Naive thymus-derived CD4-positive, alpha-beta T cell (primary cell): ENCODE data around the gene GPR83. TPM values are rescaled to one million over a fixed set of nuclear protein-coding genes. Genes with fewer than 3 reads are reported as not detected.

Source experiments
- ATAC-seq: fragments of 150-1000 bp; cut with Tn5 transposase; 2 replicates; pipeline ENCODE4 v1.10.0; 2021; ENCODE audit warnings: mild to moderate bottlenecking, moderate library complexity
- CTCF ChIA-PET: fragments of 350-600 bp; sonication (Branson Sonifier 250); formaldehyde crosslinking; loops from one replicate; lab custom pipeline; 2021; ENCODE audit warnings: antibody characterized with exemption; lab: Charles Lee
- POLR2A ChIA-PET: fragments of 350-600 bp; sonication (Branson Sonifier 250); formaldehyde crosslinking; loops from one replicate; lab custom pipeline; 2021; ENCODE audit warnings: antibody characterized with exemption, inconsistent platforms; lab: Charles Lee
- DNase-seq, 9 donors: peaks; one replicate each; pipeline versions ENCODE4 v3.0.0 to v3.0.0-alpha.2; 2020 to 2022; ENCODE audit warnings: mixed read lengths in 1 of 9
- H3K27ac ChIP-seq: one replicate; pipeline ENCODE4 v1.7.0; 2013; ENCODE audit warnings: mild to moderate bottlenecking, low read depth, low read length, moderate library complexity
- H3K27me3 ChIP-seq, 2 donors: one replicate each; pipeline ENCODE4 v1.7.0; 2013; ENCODE audit warnings: low read length in 2 of 2, mild to moderate bottlenecking in 2 of 2, moderate library complexity in 2 of 2; ENCODE audit not compliant: control insufficient read depth in 2 of 2, insufficient read depth in 2 of 2
- H3K36me3 ChIP-seq, 3 experiments: 1 replicate in 2 of 3; 2 replicates in 1 of 3; pipeline ENCODE4 v1.7.0; 2013; ENCODE audit warnings: low read length in 3 of 3, mild to moderate bottlenecking in 3 of 3, moderate library complexity in 1 of 3; ENCODE audit not compliant: insufficient read depth in 3 of 3, control insufficient read depth in 2 of 3
- H3K4me1 ChIP-seq, 2 donors: one replicate each; pipeline ENCODE4 v1.7.0; 2013; ENCODE audit warnings: low read length in 2 of 2, mild to moderate bottlenecking in 2 of 2, moderate library complexity in 1 of 2; ENCODE audit not compliant: control insufficient read depth in 2 of 2, insufficient read depth in 2 of 2
- H3K4me3 ChIP-seq: 2 replicates; pipeline ENCODE4 v1.7.0; 2013; ENCODE audit warnings: mild to moderate bottlenecking, low read length
- H3K9me3 ChIP-seq, 3 experiments: 1 replicate in 2 of 3; 2 replicates in 1 of 3; pipeline ENCODE4 v1.7.0; 2013; ENCODE audit warnings: low read length in 3 of 3; ENCODE audit not compliant: control insufficient read depth in 2 of 3
- H3K27ac Mint-ChIP-seq, 9 donors: one replicate each; pipeline ENCODE4 v1.8.0; 2020 to 2022; ENCODE audit warnings: mixed read lengths in 9 of 9, mild to moderate bottlenecking in 8 of 9, moderate library complexity in 5 of 9, inconsistent platforms in 2 of 9
- H3K27me3 Mint-ChIP-seq, 5 donors: one replicate each; pipeline ENCODE4 v1.8.0; 2021 to 2022; ENCODE audit warnings: mixed read lengths in 5 of 5, mild to moderate bottlenecking in 1 of 5
- H3K36me3 Mint-ChIP-seq, 5 donors: one replicate each; pipeline ENCODE4 v1.8.0; 2020 to 2022; ENCODE audit warnings: mixed read lengths in 5 of 5, mild to moderate bottlenecking in 3 of 5, inconsistent platforms in 1 of 5
- H3K4me1 Mint-ChIP-seq, 7 donors: one replicate each; pipeline ENCODE4 v1.8.0; 2020 to 2022; ENCODE audit warnings: mixed read lengths in 7 of 7, mild to moderate bottlenecking in 3 of 7, inconsistent platforms in 1 of 7
- H3K4me3 Mint-ChIP-seq, 10 donors: one replicate each; pipeline ENCODE4 v1.8.0; 2020 to 2022; ENCODE audit warnings: mild to moderate bottlenecking in 10 of 10, mixed read lengths in 10 of 10, moderate library complexity in 6 of 10, inconsistent platforms in 2 of 10
- H3K9me3 Mint-ChIP-seq, 11 donors: one replicate each; pipeline ENCODE4 v1.8.0; 2020 to 2022; ENCODE audit warnings: mixed read lengths in 11 of 11, mild to moderate bottlenecking in 4 of 11, inconsistent platforms in 1 of 11, moderate library complexity in 1 of 11
- intact Hi-C, 2 donors: fragments of 100-400 bp; cut with micrococcal nuclease; formaldehyde crosslinking; loops; one replicate each; pipeline ENCODE4 v1.15.1; 2023
- polyA plus RNA-seq, 2 donors: library from polyadenylated mRNA; unstranded; fragments of 300-500 nt; fragmentation: Illumina TruSeq; gene quantifications; one replicate each; pipeline ENCODE4 v1.2.3, GENCODE V29; 2021
- total RNA-seq, 6 experiments: library from RNA in 5 of 6; stranded (reverse) in 5 of 6; gene quantifications; 1 replicate in 5 of 6; 2 replicates in 1 of 6; pipeline ENCODE4 v1.2.3 and lab custom pipeline; 2021 to 2026

GPR83 gene
- total and polyA plus RNA-seq, 7 experiments from 2014 or later: 0.05 to 0.27 (median 0.10) TPM; not detected in 3

- intact Hi-C loops: no loop called here
- Mint-ChIP-seq H3K4me3 (no peak overlapping the region), H3K36me3 (peaks cover 12 to 40% (median 23%) of the 10 kb centered on the region in 5 donors), H3K27me3 (peaks cover 17 to 24% (median 22%) of the 10 kb centered on the region in 5 donors), H3K4me1 (peaks cover 6 to 9% (median 8%) of the 10 kb centered on the region in 7 donors), H3K27ac (no peak overlapping the region), H3K9me3 (peaks cover 13 to 94% (median 42%) of the 10 kb centered on the region in 11 donors)
- ChIA-PET POLR2A (no interaction called here), CTCF (no interaction called here)
- Histone ChIP-seq H3K4me3 (no peak overlapping the region), H3K4me1 (peaks cover 0 to 2% of the 10 kb centered on the region in 2 donors), H3K27me3 (no peaks in the 10 kb centered on the region), H3K27ac (no peak overlapping the region), H3K36me3 (no peaks in the 10 kb centered on the region), H3K9me3 (peaks cover 0 to 13% (median 0%) of the 10 kb centered on the region in 3 experiments)
- DNase-seq (no peak), ATAC-seq (no peak)
These were observed 4.0 kb upstream of the GPR83 start for GRCh38 chr11:94405062-94405833.

- Histone ChIP-seq H3K4me1 (no peaks in the 10 kb centered on the region), H3K9me3 (peaks cover 0 to 13% (median 0%) of the 10 kb centered on the region in 3 experiments), H3K27me3 (no peaks in the 10 kb centered on the region), H3K27ac (no peak overlapping the region), H3K4me3 (no peak overlapping the region), H3K36me3 (no peaks in the 10 kb centered on the region)
- ATAC-seq (no peak), DNase-seq (no peak)
- Mint-ChIP-seq H3K27ac (no peak overlapping the region), H3K4me1 (peaks cover 6 to 14% (median 11%) of the 10 kb centered on the region in 7 donors), H3K36me3 (peaks cover 3 to 16% (median 7%) of the 10 kb centered on the region in 5 donors), H3K27me3 (peaks cover 42 to 52% (median 46%) of the 10 kb centered on the region in 5 donors), H3K4me3 (peak overlapping the region in 1 of 10 donors; percentile 23), H3K9me3 (peaks cover under 1 to 67% (median 18%) of the 10 kb centered on the region in 11 donors)
- POLR2A ChIA-PET: no interaction called here
- intact Hi-C loops: no loop called here
- CTCF ChIA-PET: no interaction called here
These were observed 1.1 kb upstream of the GPR83 start for GRCh38 chr11:94402355-94402754.

- CTCF ChIA-PET: no interaction called here
- Mint-ChIP-seq H3K27me3 (peaks cover 42 to 56% (median 49%) of the 10 kb centered on the region in 5 donors), H3K4me3 (peak overlapping the region in 1 of 10 donors; percentile 23), H3K36me3 (peaks cover 2 to 12% (median 7%) of the 10 kb centered on the region in 5 donors), H3K27ac (no peak overlapping the region), H3K9me3 (peaks cover 0 to 62% (median 15%) of the 10 kb centered on the region in 11 donors), H3K4me1 (peaks cover 6 to 14% (median 11%) of the 10 kb centered on the region in 7 donors)
- Histone ChIP-seq H3K4me1 (no peaks in the 10 kb centered on the region), H3K4me3 (no peak overlapping the region), H3K36me3 (no peaks in the 10 kb centered on the region), H3K27ac (no peak overlapping the region), H3K9me3 (peaks cover 0 to 13% (median 0%) of the 10 kb centered on the region in 3 experiments), H3K27me3 (no peaks in the 10 kb centered on the region)
- ATAC-seq (no peak), DNase-seq (no peak)
- intact Hi-C loops: no loop called here
- POLR2A ChIA-PET: no interaction called here
These were observed 600 bp upstream of the GPR83 start for GRCh38 chr11:94401773-94402265.

- H3K27ac ChIP-seq: no peak overlapping the region
- H3K27me3 ChIP-seq: no peaks in the 10 kb centered on the region
- peaks cover 0 to 12% (median 7%) of the 10 kb centered on the region in 5 donors for H3K36me3 Mint-ChIP-seq
- DNase-seq: no peak
- H3K27me3 Mint-ChIP-seq: peaks cover 42 to 56% (median 53%) of the 10 kb centered on the region in 5 donors
- CTCF ChIA-PET: no interaction called here
- peaks cover 0 to 51% (median 7%) of the 10 kb centered on the region in 11 donors for H3K9me3 Mint-ChIP-seq
- H3K27ac Mint-ChIP-seq: peak overlapping the region in 1 of 9 donors; percentile 4
- H3K36me3 ChIP-seq: no peaks in the 10 kb centered on the region
- H3K9me3 ChIP-seq: peaks cover 0 to 4% (median 0%) of the 10 kb centered on the region in 3 experiments
- intact Hi-C loops: no loop called here
- POLR2A ChIA-PET: no interaction called here
- no peak overlapping the region for H3K4me3 ChIP-seq
- ATAC-seq: no peak
- peaks cover 6 to 14% (median 11%) of the 10 kb centered on the region in 7 donors for H3K4me1 Mint-ChIP-seq
- H3K4me3 Mint-ChIP-seq: peak overlapping the region in 7 of 10 donors; percentile 12 to 56 (median 36)
- no peaks in the 10 kb centered on the region for H3K4me1 ChIP-seq
These were observed 771 bp downstream of the GPR83 start for GRCh38 chr11:94400457-94400838.

GRCh38 chr11:94400050-94400449 is 1.2 kb downstream of the GPR83 start:
- DNase-seq: no peak
- Histone ChIP-seq H3K4me3 (no peak overlapping the region), H3K4me1 (no peaks in the 10 kb centered on the region), H3K27me3 (no peaks in the 10 kb centered on the region), H3K36me3 (no peaks in the 10 kb centered on the region), H3K27ac (no peak overlapping the region), H3K9me3 (no peaks in the 10 kb centered on the region)
- peak overlapping the region in 2 of 10 donors; percentile 36 to 56 for H3K4me3 Mint-ChIP-seq
- peaks cover 42 to 56% (median 54%) of the 10 kb centered on the region in 5 donors for H3K27me3 Mint-ChIP-seq
- no peak overlapping the region for H3K27ac Mint-ChIP-seq
- intact Hi-C loops: no loop called here
- H3K9me3 Mint-ChIP-seq: peaks cover 0 to 47% (median 7%) of the 10 kb centered on the region in 11 donors
- H3K36me3 Mint-ChIP-seq: peaks cover 0 to 12% (median 7%) of the 10 kb centered on the region in 5 donors
- CTCF ChIA-PET: no interaction called here
- POLR2A ChIA-PET: no interaction called here
- no peak for ATAC-seq
- peaks cover 6 to 14% (median 11%) of the 10 kb centered on the region in 7 donors for H3K4me1 Mint-ChIP-seq

- CTCF ChIA-PET: no interaction called here
- intact Hi-C loops: no loop called here
- POLR2A ChIA-PET: no interaction called here
- ATAC-seq (no peak), DNase-seq (no peak)
- peaks cover 0 to 33% (median 7%) of the 10 kb centered on the region in 11 donors for H3K9me3 Mint-ChIP-seq
- no peak overlapping the region for H3K4me3 ChIP-seq
- H3K27ac ChIP-seq: no peak overlapping the region
- H3K4me1 ChIP-seq: no peaks in the 10 kb centered on the region
- peaks cover 6 to 14% (median 11%) of the 10 kb centered on the region in 7 donors for H3K4me1 Mint-ChIP-seq
- H3K36me3 ChIP-seq: no peaks in the 10 kb centered on the region
- H3K9me3 ChIP-seq: no peaks in the 10 kb centered on the region
- H3K4me3 Mint-ChIP-seq: no peak overlapping the region
- H3K27me3 ChIP-seq: no peaks in the 10 kb centered on the region
- H3K27me3 Mint-ChIP-seq: peaks cover 39 to 58% (median 55%) of the 10 kb centered on the region in 5 donors
- H3K27ac Mint-ChIP-seq: no peak overlapping the region
- H3K36me3 Mint-ChIP-seq: peaks cover 0 to 12% (median 7%) of the 10 kb centered on the region in 5 donors
These were observed 3.1 kb downstream of the GPR83 start for GRCh38 chr11:94398101-94398500.
